Ecto neural progenitor cell (in vitro differentiated cells): ENCODE data around the gene NR6A1.

Source experiments
- DNase-seq: peaks from one replicate; pipeline ENCODE4 v3.0.0-alpha.2; 2018; ENCODE audit warnings: low spot score

The NR6A1 gene

GRCh38 chr9:124470726-124471125, 300.4 kb downstream of the NR6A1 start:
- DNase-seq, result no peak

- no peak for DNase-seq
Observed at GRCh38 chr9:124470306-124470705, 300.8 kb downstream of the NR6A1 start.

GRCh38 chr9:124469011-124469832, 301.9 kb downstream of the NR6A1 start:
- no peak for DNase-seq

GRCh38 chr9:124468061-124468740, 302.9 kb downstream of the NR6A1 start:
- no peak for DNase-seq

GRCh38 chr9:124467410-124468060, 303.6 kb downstream of the NR6A1 start:
- no peak for DNase-seq
